RWPE2 (cell line): ENCODE results near the gene KBTBD4.
"Not testable (repeated sequence)": the region's sequence is repeated elsewhere in the genome, so short reads cannot be mapped to it uniquely, and the experiment has no call there.

Source experiments
- ATAC-seq: fragments of 200-7000 bp; cut with Tn5 transposase; 3 replicates; pipeline ENCODE4 v1.9.1; 2021; ENCODE audit warnings: low read depth
- DNase-seq: peaks from one replicate; pipeline ENCODE4 v3.0.0-alpha.2; 2020; ENCODE audit warnings: low spot score
- H3K27ac ChIP-seq: fragments of 450-650 bp; 2 replicates; pipeline ENCODE4 v1.5.1; 2017; ENCODE audit warnings: mild to moderate bottlenecking; ENCODE audit not compliant: poor library complexity, severe bottlenecking
- H3K27me3 ChIP-seq: fragments of 250-450 bp; sonication (Bioruptor Pico); 2 replicates; pipeline ENCODE4 v1.5.1; 2021; ENCODE audit warnings: mild to moderate bottlenecking, moderate library complexity; ENCODE audit not compliant: insufficient read depth, poor library complexity, severe bottlenecking
- H3K36me3 ChIP-seq: fragments of 250-450 bp; sonication (Bioruptor Pico); 2 replicates; pipeline ENCODE4 v1.5.1; 2020; ENCODE audit warnings: low read depth, mild to moderate bottlenecking, moderate library complexity
- H3K4me1 ChIP-seq: fragments of 250-450 bp; sonication (Bioruptor Pico); 2 replicates; pipeline ENCODE4 v1.5.1; 2021; ENCODE audit warnings: mild to moderate bottlenecking, moderate library complexity; ENCODE audit not compliant: insufficient read depth, poor library complexity, severe bottlenecking
- H3K4me3 ChIP-seq: fragments of 250-450 bp; sonication (Bioruptor Pico); 2 replicates; pipeline ENCODE4 v1.5.1; 2021; ENCODE audit warnings: mild to moderate bottlenecking, moderate library complexity; ENCODE audit not compliant: severe bottlenecking
- H3K9me3 ChIP-seq: fragments of 250-450 bp; sonication (Bioruptor Pico); 2 replicates; pipeline ENCODE4 v1.5.1; 2021; ENCODE audit warnings: mild to moderate bottlenecking, moderate library complexity; ENCODE audit not compliant: severe bottlenecking
- CTCF ChIP-seq: fragments of 450-650 bp; IDR thresholded peaks from one replicate; pipeline ENCODE4 v1.5.1; 2017; ENCODE audit warnings: mild to moderate bottlenecking, moderate library complexity; ENCODE audit not compliant: poor library complexity, severe bottlenecking

KBTBD4 gene

GRCh38 chr11:47564933-47565339 is 13.8 kb downstream of the KBTBD4 start:
- ATAC-seq (no peak; the same call in 2 of the 3 replicates), DNase-seq (no peak)
- H3K27ac ChIP-seq, result peak overlapping the region; percentile 51

GRCh38 chr11:47564366-47564765 is 14.4 kb downstream of the KBTBD4 start:
- not testable (repeated sequence) for H3K27me3 ChIP-seq, DNase-seq, ATAC-seq, H3K27ac ChIP-seq, H3K4me1 ChIP-seq, H3K9me3 ChIP-seq, H3K4me3 ChIP-seq
- H3K36me3 ChIP-seq, result peaks cover 19% of the 10 kb centered on the region

More at GRCh38 chr11:47564933-47565339, 13.8 kb downstream of the KBTBD4 start:
- TF ChIP-seq CTCF, result no peak
- Histone ChIP-seq H3K4me1 (peaks cover 3% of the 10 kb centered on the region), H3K4me3 (peak overlapping the region; percentile 61), H3K36me3 (peaks cover 25% of the 10 kb centered on the region), H3K9me3 (no peaks in the 10 kb centered on the region), H3K27me3 (no peaks in the 10 kb centered on the region)

- not testable (repeated sequence) for ATAC-seq, H3K4me3 ChIP-seq, H3K36me3 ChIP-seq, H3K9me3 ChIP-seq, DNase-seq, H3K27ac ChIP-seq, H3K4me1 ChIP-seq, H3K27me3 ChIP-seq
Observed at GRCh38 chr11:47562393-47562792, 16.4 kb downstream of the KBTBD4 start.

- H3K9me3 ChIP-seq, result no peaks in the 10 kb centered on the region
- TF ChIP-seq CTCF, result no peak
- H3K36me3 ChIP-seq, result no peaks in the 10 kb centered on the region
- H3K4me3 ChIP-seq, result no peak overlapping the region
- H3K27me3 ChIP-seq, result no peaks in the 10 kb centered on the region
- no peaks in the 10 kb centered on the region for H3K4me1 ChIP-seq
- H3K27ac ChIP-seq, result no peak overlapping the region
- DNase-seq (no peak), ATAC-seq (no peak)
Observed at GRCh38 chr11:47560426-47560825, 18.3 kb downstream of the KBTBD4 start.

- H3K27ac ChIP-seq, result no peak overlapping the region
- TF ChIP-seq CTCF, result no peak
- H3K9me3 ChIP-seq, result no peaks in the 10 kb centered on the region
- no peaks in the 10 kb centered on the region for H3K27me3 ChIP-seq
- no peaks in the 10 kb centered on the region for H3K4me1 ChIP-seq
- H3K4me3 ChIP-seq, result no peak overlapping the region
- ATAC-seq, result no peak
- no peak for DNase-seq
- H3K36me3 ChIP-seq, result no peaks in the 10 kb centered on the region
Observed at GRCh38 chr11:47558695-47559094, 20.1 kb downstream of the KBTBD4 start.

- H3K4me3 ChIP-seq, H3K9me3 ChIP-seq, H3K27me3 ChIP-seq, DNase-seq, H3K27ac ChIP-seq, ATAC-seq, H3K36me3 ChIP-seq, H3K4me1 ChIP-seq: not testable (repeated sequence)
Observed at GRCh38 chr11:47557004-47557403, 21.8 kb downstream of the KBTBD4 start.
